Measurements from ENCODE around the gene PAK1IP1.
"Not testable (repeated sequence)": the region's sequence is repeated elsewhere in the genome, so short reads cannot be mapped to it uniquely, and the experiment has no call there.

Gene PAK1IP1

DNA sequence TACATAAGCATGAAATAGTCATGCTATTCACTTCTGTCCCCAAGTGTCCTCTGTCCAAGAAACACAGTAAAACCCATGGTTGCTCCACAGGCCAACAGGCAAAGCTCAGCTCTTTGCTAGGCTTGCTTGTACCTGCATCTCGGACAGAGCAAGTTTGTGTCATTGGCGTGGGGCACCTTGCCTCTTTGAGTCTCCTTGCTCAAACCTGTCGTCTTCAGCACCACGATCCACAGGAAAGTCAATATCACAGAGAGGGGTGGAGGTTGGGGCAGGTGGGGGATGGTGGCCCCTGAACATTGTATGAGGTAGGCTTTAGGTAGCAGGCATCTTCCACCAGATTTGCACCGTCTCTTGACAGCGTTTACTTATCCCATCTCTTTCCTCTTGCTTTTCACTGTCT lies 48.7 kb downstream of the PAK1IP1 start:
- no peak for DNase-seq (ENCODE audit: low read depth)

DNA sequence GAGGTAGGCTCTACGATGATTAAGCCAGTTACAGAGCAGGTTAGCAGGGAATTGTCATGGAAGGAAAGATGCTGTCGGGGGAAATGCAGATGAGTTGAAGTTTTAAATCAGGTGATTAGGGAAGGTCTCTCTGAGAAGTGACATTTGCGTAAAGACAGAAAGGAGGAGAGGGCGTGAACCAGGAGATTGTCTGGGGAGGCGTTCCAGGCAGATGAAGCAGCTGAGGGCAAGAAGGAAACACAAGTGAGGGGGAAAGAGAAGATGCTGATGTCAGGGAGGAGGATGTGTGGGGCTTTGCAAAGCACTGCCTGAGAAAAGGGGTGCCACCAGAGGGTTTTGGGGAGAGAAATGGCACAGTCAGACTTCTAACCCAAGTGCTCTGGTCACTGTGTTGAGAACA lies 50.3 kb downstream of the PAK1IP1 start:
- no peak for DNase-seq (ENCODE audit: low read depth)

- no peak for DNase-seq (ENCODE audit: low read depth)
These were observed 52.1 kb downstream of the PAK1IP1 start for GRCh38 chr6:10746915-10747250.

- DNase-seq (ENCODE audit: low read depth) = peak; percentile 95
These were observed 52.6 kb downstream of the PAK1IP1 start, which contains the start of gene TMEM14B for GRCh38 chr6:10747251-10747972. TSS of gene TMEM14B (plus strand) at chr6:10747805. CDS start at chr6:10749246, 1,441 bp downstream.

- no peak for DNase-seq (ENCODE audit: low read depth)
These were observed 55.0 kb downstream of the PAK1IP1 start for GRCh38 chr6:10749734-10750133.

GRCh38 chr6:10750568-10750967 lies 55.8 kb downstream of the PAK1IP1 start:
- DNase-seq (ENCODE audit: low read depth) = not testable (repeated sequence)

GRCh38 chr6:10751757-10752156 lies 57.0 kb downstream of the PAK1IP1 start:
- DNase-seq (ENCODE audit: low read depth) = not testable (repeated sequence)

- DNase-seq (ENCODE audit: low read depth) = no peak
These were observed 61.3 kb downstream of the PAK1IP1 start for GRCh38 chr6:10756085-10756484.

Measured in fibroblast of gingiva (primary cell).